Stromal cell of bone marrow (primary cell): Measurements from ENCODE around the gene CHD9.
"Not testable (repeated sequence)": the region's sequence is repeated elsewhere in the genome, so short reads cannot be mapped to it uniquely, and the experiment has no call there.

Experiments
- DNase-seq: peaks from one replicate; pipeline ENCODE4 v3.0.0-alpha.2; 2012; ENCODE audit warnings: low read depth

The CHD9 gene

GRCh38 chr16:53047515-53047914 is 7.3 kb upstream of the CHD9 start:
- not testable (repeated sequence) for DNase-seq

DNA sequence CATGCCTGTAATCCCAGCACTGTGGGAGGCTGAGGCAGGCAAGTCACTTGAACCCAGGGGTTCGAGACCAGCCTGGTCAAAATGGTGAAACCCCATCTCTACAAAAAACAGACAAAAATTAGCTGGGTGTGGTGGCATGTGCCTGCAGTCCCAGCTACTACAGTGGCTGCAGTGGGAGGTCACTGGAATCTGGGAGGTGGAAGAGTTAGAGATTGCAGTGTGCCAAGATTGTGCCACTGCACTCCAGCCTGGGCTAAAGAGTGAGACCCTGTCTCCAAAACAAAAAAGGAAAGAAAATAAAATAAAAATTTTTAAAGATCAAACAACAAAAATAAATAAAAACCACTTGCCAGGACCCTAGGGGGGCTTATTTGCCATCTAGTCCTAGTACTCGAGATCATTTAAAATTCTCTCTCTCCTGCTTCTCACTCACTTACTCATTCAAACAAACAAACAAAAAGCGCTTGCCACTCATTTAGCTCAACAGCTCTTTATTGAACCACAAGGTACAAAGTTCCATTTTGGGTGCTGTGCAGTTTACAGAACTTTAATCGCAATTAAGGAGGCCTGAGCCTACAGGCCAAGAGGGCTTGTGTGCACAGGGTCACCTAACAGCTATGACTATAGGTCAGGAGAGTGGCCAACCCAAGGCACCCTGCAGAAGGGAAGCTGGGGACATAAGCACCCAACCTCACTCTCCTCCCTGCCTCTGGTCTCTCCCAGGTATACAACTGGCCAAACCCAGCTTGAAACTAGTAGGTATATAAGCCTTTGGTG is 6.5 kb upstream of the CHD9 start:
- no peak for DNase-seq

DNA sequence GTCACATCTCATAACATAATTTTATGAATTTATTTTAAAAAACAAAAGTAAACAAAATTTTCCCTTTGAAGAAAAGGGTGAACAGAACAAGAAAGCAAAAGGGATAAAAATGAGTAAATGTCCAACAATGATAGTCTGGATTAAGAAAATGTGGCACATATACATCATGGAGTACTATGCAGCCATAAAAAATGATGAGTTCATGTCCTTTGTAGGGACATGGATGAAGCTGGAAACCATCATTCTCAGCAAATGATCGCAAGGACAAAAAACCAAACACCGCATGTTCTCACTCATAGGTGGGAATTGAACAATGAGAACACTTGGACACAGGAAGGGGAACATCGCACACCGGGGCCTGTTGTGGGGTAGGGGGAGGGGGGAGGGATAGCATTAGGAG is 3.5 kb upstream of the CHD9 start:
- not testable (repeated sequence) for DNase-seq

GRCh38 chr16:53052519-53053501 is 2.0 kb upstream of the CHD9 start, which contains the start of gene CHD9NB:
Gene CHD9NB (minus strand): TSS chr16:53052897. CDS start chr16:53044158, 8,739 bp downstream.
- DNase-seq: peak; percentile 85

- no peak for DNase-seq
Observed at GRCh38 chr16:53053967-53054669, 673 bp upstream of the CHD9 start.

GRCh38 chr16:53055541-53056391 is 975 bp downstream of the CHD9 start:
- DNase-seq: no peak

DNA sequence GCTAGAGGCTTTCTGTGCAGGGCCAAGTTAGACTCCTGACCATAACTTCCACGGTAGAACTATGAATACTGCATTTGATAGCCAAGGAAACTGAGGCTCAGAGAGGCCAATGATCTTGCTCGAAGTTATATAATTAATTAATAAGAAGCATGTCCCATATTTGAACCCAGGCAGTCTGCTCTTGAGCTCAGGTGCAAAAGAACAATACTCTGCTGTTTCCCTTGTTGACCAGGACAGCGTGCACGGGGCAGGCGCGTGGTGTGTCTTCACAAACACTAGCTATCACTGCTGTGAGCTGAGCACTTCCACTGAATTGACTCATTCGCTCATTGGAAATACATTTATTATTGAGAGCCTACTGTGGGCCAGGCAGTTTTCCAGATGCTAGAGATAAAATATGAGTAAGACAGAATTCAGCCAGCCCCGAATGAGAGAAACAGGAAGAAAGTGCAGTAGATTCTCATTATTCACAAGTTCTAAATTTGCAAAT is 1.6 kb downstream of the CHD9 start:
- DNase-seq: peak; percentile 51

DNA sequence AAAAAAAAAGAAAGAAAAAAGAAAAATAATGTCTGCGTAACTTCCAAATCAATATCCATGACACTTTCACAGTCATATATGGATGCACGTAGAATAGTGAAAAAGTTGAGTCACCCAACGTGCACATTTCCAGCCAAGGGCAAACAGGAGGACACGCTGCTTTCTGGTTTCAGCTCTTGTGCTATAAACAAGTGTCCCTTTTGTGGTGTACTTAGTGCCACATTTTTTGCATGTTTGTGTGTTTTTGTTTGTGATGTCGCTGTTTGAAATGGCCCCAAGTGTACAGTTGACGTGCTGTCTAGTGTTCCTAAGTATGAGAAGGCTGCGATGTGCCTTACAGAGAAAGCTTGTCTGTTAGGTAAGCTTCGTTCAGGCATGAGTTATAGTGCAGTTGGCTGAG is 2.9 kb downstream of the CHD9 start:
- no peak for DNase-seq

DNA sequence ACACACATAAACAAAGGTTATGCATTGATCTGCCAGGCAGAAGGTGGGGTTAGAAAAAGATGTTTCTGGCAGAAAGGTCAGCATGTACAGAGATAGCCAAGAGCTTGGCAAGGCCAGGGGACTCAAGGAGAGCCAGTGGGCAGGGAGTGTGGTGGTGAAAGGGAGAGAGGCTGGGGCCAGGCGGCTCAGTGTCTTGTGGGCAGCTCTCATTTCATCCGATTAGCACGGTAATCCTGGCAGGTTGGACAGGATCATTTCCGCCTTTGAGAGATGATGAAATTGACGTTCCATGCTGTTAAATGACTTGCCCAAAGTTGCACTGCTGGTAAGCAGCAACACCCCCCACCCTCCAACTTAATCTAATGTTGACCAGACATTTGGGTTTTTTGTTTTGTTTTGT is 3.6 kb downstream of the CHD9 start:
- no peak for DNase-seq

- no peak for DNase-seq
Observed at GRCh38 chr16:53058882-53059281, 4.1 kb downstream of the CHD9 start.

GRCh38 chr16:53059672-53060071 is 4.9 kb downstream of the CHD9 start:
- no peak for DNase-seq

DNA sequence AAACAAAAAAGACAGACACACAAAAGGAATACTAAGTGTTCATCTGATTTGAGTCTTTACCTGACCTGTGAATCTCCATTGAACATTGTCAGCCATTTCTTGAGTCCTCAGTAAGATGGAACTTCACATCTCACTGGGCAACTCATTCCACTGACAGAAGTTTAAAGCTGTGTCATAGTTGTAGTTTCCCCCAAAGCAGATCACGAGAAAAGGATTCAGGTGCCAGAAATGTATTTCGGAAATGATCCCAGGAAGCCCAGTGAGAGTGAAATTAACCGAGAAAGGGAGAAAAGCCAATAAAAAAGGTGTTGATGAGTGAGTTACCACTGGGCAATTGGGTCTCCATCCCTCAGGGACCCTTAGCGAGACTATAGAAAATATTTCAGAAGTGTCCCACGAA is 6.5 kb downstream of the CHD9 start:
- DNase-seq: no peak

DNA sequence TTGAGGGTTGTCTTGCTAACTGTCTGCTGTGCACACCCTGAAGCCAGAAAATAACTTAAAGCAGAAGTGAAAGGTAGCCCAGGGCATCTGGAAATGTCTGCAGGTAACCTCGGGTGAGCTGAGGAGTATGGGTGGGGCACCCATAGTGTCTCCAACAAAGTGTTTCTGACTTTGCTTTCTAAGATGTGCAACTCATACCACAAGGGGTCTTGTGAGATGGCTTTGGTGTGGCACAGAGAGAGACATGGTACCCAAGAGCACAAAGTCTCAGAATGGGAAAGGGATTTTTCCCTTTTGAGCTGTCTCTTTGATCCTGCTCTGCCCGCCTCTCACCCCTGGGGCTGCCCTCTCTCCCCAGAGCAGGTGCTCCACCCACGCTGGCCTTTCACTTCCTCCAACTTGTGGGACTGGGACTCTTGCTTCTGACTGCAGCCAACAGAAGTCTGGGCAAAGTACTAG is 6.9 kb downstream of the CHD9 start:
- DNase-seq: no peak

- no peak for DNase-seq
Observed at GRCh38 chr16:53064081-53064578, 9.3 kb downstream of the CHD9 start.

GRCh38 chr16:53065461-53066061 is 10.8 kb downstream of the CHD9 start:
- no peak for DNase-seq

- no peak for DNase-seq
Observed at GRCh38 chr16:53067675-53068074, 12.9 kb downstream of the CHD9 start.

DNA sequence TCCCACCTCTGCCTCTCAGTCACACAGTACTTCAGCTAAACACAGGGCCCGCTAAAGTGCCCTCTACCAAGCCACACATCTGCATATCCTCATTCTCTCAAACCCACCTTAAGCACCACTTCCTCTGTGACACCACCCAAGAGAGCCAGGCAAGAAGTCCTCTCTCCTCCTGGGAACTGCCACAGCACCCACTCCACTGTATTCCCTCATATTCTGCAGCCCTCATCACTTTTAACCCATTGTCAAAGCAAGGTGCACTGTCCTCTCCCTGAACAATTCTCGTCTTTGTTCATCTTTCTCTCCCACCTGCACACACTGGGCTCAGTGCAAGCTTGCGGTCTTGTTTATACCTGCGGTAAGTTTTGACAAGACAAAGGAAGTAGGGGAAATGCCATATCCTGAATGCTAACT is 13.6 kb downstream of the CHD9 start:
- DNase-seq: no peak

- no peak for DNase-seq
Observed at GRCh38 chr16:53069772-53070171, 15.0 kb downstream of the CHD9 start.

DNA sequence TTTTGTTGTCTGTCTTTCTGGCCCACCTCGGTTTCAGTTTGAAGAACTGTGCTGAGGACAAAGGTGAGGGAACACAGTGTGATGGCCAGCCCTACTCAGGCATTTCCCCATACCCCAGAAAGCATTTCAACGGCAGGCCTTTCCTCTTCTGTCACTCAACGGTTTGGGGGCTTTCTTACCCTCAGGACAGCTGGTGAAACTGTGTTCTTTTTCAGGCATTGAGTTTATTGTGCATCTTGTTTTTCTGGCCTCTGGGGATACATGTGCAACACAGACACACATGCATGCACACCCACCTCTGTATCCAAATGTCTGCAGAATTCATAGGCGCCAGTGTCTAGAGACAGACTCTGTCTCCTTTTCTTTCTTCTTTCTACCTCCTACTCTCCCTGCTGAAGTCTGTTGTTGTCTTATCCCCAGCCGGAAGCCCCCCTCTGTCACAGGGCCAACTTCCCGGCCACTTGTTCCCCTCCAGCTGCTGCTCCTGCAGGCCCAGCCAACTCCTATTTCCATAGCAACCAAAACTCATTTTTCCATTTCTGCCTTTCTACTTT is 17.0 kb downstream of the CHD9 start:
- no peak for DNase-seq

GRCh38 chr16:53073022-53073421 is 18.2 kb downstream of the CHD9 start:
- no peak for DNase-seq
